ENCODE measurements around the gene EPC2.

GRCh38 chr2:148645539-148646230 lies 1.1 kb downstream of the EPC2 start:
- TF ChIP-seq GLIS1 (tag by site-specific recombination; IDR thresholded peaks at IDR 0.05) (no peak), ZFP69B (tag by site-specific recombination; IDR thresholded peaks at IDR 0.05) (no peak), SP2 (tag by site-specific recombination; IDR thresholded peaks at IDR 0.05) (peak; percentile 81), ZNF394 (tag by site-specific recombination; IDR thresholded peaks at IDR 0.05; ENCODE audit: borderline replicate concordance) (0 out of 2 replicates have a peak, but pooled peaks have one; percentile 1), ZNF501 (tag by site-specific recombination; IDR thresholded peaks at IDR 0.05) (no peak), ATF2 (tag by site-specific recombination; IDR thresholded peaks at IDR 0.05; ENCODE audit: low read depth) (no peak), REST (tag by site-specific recombination; IDR thresholded peaks at IDR 0.05) (no peak), ZBTB20 (tag by site-specific recombination; IDR thresholded peaks at IDR 0.05) (no peak), TCF7L2 (IDR thresholded peaks at IDR 0.05; ENCODE audit: borderline replicate concordance, low read depth, low read length) (no peak), ZNF155 (tag by site-specific recombination; IDR thresholded peaks at IDR 0.05) (no peak), ZNF416 (tag by site-specific recombination; IDR thresholded peaks at IDR 0.05) (no peak), ZNF776 (tag by site-specific recombination; IDR thresholded peaks at IDR 0.05; ENCODE audit: borderline replicate concordance) (no peak), ZNF398 (tag by site-specific recombination; IDR thresholded peaks at IDR 0.05) (no peak)
- TF ChIP-seq, protein P1, sequence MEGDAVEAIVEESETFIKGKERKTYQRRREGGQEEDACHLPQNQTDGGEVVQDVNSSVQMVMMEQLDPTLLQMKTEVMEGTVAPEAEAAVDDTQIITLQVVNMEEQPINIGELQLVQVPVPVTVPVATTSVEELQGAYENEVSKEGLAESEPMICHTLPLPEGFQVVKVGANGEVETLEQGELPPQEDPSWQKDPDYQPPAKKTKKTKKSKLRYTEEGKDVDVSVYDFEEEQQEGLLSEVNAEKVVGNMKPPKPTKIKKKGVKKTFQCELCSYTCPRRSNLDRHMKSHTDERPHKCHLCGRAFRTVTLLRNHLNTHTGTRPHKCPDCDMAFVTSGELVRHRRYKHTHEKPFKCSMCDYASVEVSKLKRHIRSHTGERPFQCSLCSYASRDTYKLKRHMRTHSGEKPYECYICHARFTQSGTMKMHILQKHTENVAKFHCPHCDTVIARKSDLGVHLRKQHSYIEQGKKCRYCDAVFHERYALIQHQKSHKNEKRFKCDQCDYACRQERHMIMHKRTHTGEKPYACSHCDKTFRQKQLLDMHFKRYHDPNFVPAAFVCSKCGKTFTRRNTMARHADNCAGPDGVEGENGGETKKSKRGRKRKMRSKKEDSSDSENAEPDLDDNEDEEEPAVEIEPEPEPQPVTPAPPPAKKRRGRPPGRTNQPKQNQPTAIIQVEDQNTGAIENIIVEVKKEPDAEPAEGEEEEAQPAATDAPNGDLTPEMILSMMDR (tag by site-specific recombination; IDR thresholded peaks at IDR 0.05), result no peak

Measured in HEK293 (cell line).